AG20443 (cell line): Measurements from ENCODE around the gene SPTLC3.

Source experiments
- DNase-seq: peaks from one replicate; pipeline ENCODE4 v3.0.0; 2012; ENCODE audit warnings: low spot score, mixed read lengths

Gene SPTLC3

GRCh38 chr20:13139459-13140150 is 130.8 kb downstream of the SPTLC3 start:
- DNase-seq, result no peak

- no peak for DNase-seq
Observed at GRCh38 chr20:13140201-13140600, 131.4 kb downstream of the SPTLC3 start.

GRCh38 chr20:13140775-13141174 is 132.0 kb downstream of the SPTLC3 start:
- no peak for DNase-seq

- DNase-seq, result peak; percentile 38
Observed at GRCh38 chr20:13141546-13141945, 132.8 kb downstream of the SPTLC3 start.

- DNase-seq, result no peak
Observed at GRCh38 chr20:13142143-13142542, 133.4 kb downstream of the SPTLC3 start.

GRCh38 chr20:13147071-13147963 is 138.5 kb downstream of the SPTLC3 start:
- DNase-seq, result no peak

- no peak for DNase-seq
Observed at GRCh38 chr20:13147971-13148370, 139.2 kb downstream of the SPTLC3 start.

- DNase-seq, result no peak
Observed at GRCh38 chr20:13148402-13148801, 139.6 kb downstream of the SPTLC3 start.

GRCh38 chr20:13148961-13149360 is 140.2 kb downstream of the SPTLC3 start:
- no peak for DNase-seq

- DNase-seq, result no peak
Observed at GRCh38 chr20:13149371-13150105, 140.8 kb downstream of the SPTLC3 start.

GRCh38 chr20:13158369-13158768 is 149.6 kb downstream of the SPTLC3 start:
- no peak for DNase-seq

GRCh38 chr20:13159889-13160288 is 151.1 kb downstream of the SPTLC3 start:
- no peak for DNase-seq

GRCh38 chr20:13165203-13165602 is 156.4 kb downstream of the SPTLC3 start:
- no peak for DNase-seq

GRCh38 chr20:13166011-13166410 is 157.2 kb downstream of the SPTLC3 start:
- DNase-seq, result no peak

GRCh38 chr20:13166437-13166836 is 157.7 kb downstream of the SPTLC3 start:
- no peak for DNase-seq

GRCh38 chr20:13169086-13169485 is 160.3 kb downstream of the SPTLC3 start:
- no peak for DNase-seq

- no peak for DNase-seq
Observed at GRCh38 chr20:13170771-13171170, 162.0 kb downstream of the SPTLC3 start.

GRCh38 chr20:13173201-13173600 is 164.4 kb downstream of the SPTLC3 start:
- DNase-seq, result no peak

GRCh38 chr20:13174402-13174801 is 165.6 kb downstream of the SPTLC3 start:
- no peak for DNase-seq

- DNase-seq, result no peak
Observed at GRCh38 chr20:13180986-13181889, 172.5 kb downstream of the SPTLC3 start.

GRCh38 chr20:13183005-13183404 is 174.2 kb downstream of the SPTLC3 start:
- no peak for DNase-seq
